Fibroblast of lung (primary cell): Measurements from ENCODE around the gene COL9A3. TPM values are rescaled to one million over a fixed set of nuclear protein-coding genes. Genes with fewer than 3 reads are reported as not detected.

ENCODE experiments used
- DNase-seq, 2 donors: peaks; one replicate each; pipeline versions ENCODE4 v3.0.0 to v3.0.0-alpha.2; 2010; ENCODE audit warnings: low read depth in 2 of 2
- H2AFZ ChIP-seq: 2 replicates; pipeline ENCODE4 v1.5.1; 2012; ENCODE audit warnings: low read length, control low read depth, inconsistent platforms
- H3K27ac ChIP-seq: 2 replicates; pipeline ENCODE4 v1.5.1; 2011; ENCODE audit warnings: low read length, control low read depth; ENCODE audit not compliant: insufficient read depth
- H3K27me3 ChIP-seq: 2 replicates; pipeline ENCODE4 v1.5.1; 2011; ENCODE audit warnings: mild to moderate bottlenecking, low read length; ENCODE audit not compliant: control insufficient read depth, insufficient read depth
- H3K36me3 ChIP-seq: 2 replicates; pipeline ENCODE4 v1.5.1; 2011; ENCODE audit warnings: low read length; ENCODE audit not compliant: control insufficient read depth, insufficient read depth
- H3K4me1 ChIP-seq: 2 replicates; pipeline ENCODE4 v1.5.1; 2011; ENCODE audit warnings: low read length; ENCODE audit not compliant: control insufficient read depth, insufficient read depth; ENCODE audit errors: extremely low read depth
- H3K4me2 ChIP-seq: 2 replicates; pipeline ENCODE4 v1.5.1; 2011; ENCODE audit warnings: low read length, control low read depth; ENCODE audit not compliant: insufficient read depth; ENCODE audit errors: extremely low read depth
- H3K4me3 ChIP-seq, 4 experiments: fragments of 200-600 bp in 1 of 4; sonication (generic) in 1 of 4; replicated peaks in 1 of 4; 2 replicates each; pipeline ENCODE4 v1.5.1; 2011 to 2016; ENCODE audit warnings: low read length in 4 of 4, low read depth in 3 of 4, mild to moderate bottlenecking in 3 of 4, control low read depth in 2 of 4, inconsistent platforms in 1 of 4, mixed read lengths in 1 of 4; ENCODE audit not compliant: insufficient read depth in 1 of 4; ENCODE audit errors: control extremely low read depth in 1 of 4
- H3K79me2 ChIP-seq: 2 replicates; pipeline ENCODE4 v1.5.1; 2012; ENCODE audit warnings: mild to moderate bottlenecking, low read length, inconsistent platforms; ENCODE audit not compliant: control insufficient read depth, insufficient read depth
- H3K9ac ChIP-seq: 2 replicates; pipeline ENCODE4 v1.5.1; 2011; ENCODE audit warnings: mild to moderate bottlenecking, low read length, control low read depth; ENCODE audit not compliant: insufficient read depth
- H3K9me3 ChIP-seq: 2 replicates; pipeline ENCODE4 v1.5.1; 2012; ENCODE audit warnings: low read depth, low read length; ENCODE audit not compliant: control insufficient read depth, insufficient read depth
- H4K20me1 ChIP-seq: 2 replicates; pipeline ENCODE4 v1.5.1; 2011; ENCODE audit warnings: low read length; ENCODE audit not compliant: control insufficient read depth, insufficient read depth; ENCODE audit errors: extremely low read depth
- CTCF ChIP-seq, 2 donors: IDR thresholded peaks in 1 of 2; conservative IDR thresholded peaks in 1 of 2; 1 replicate in 1 of 2; 2 replicates in 1 of 2; pipeline ENCODE4 v1.5.1; 2011 to 2012; ENCODE audit warnings: low read length in 2 of 2, control low read depth in 1 of 2, inconsistent platforms in 1 of 2, low read depth in 1 of 2, mild to moderate bottlenecking in 1 of 2
- EZH2 ChIP-seq: IDR thresholded peaks from 2 replicates; pipeline ENCODE4 v1.5.1; 2012; ENCODE audit warnings: low read length, control low read depth, mild to moderate bottlenecking; ENCODE audit errors: missing control alignments
- polyA plus RNA-seq, 2 donors: library from polyadenylated mRNA; depleted of rRNA in 1 of 2; stranded (reverse) in 1 of 2; unstranded in 1 of 2; fragments of >200 nt; gene quantifications; 2 replicates each; pipeline ENCODE4 v1.2.1, GENCODE V29; 2011 to 2012; ENCODE audit warnings: missing spikeins in 1 of 2
- total RNA-seq: library from RNA; depleted of rRNA; stranded (reverse); fragments of >200 nt; gene quantifications from 2 replicates; pipeline ENCODE4 v1.2.1, GENCODE V29; 2014

The COL9A3 gene
- total and polyA plus RNA-seq, 2 donors (not counting 1 experiment from before 2014, with no cell fraction given): 0.17 TPM

DNA sequence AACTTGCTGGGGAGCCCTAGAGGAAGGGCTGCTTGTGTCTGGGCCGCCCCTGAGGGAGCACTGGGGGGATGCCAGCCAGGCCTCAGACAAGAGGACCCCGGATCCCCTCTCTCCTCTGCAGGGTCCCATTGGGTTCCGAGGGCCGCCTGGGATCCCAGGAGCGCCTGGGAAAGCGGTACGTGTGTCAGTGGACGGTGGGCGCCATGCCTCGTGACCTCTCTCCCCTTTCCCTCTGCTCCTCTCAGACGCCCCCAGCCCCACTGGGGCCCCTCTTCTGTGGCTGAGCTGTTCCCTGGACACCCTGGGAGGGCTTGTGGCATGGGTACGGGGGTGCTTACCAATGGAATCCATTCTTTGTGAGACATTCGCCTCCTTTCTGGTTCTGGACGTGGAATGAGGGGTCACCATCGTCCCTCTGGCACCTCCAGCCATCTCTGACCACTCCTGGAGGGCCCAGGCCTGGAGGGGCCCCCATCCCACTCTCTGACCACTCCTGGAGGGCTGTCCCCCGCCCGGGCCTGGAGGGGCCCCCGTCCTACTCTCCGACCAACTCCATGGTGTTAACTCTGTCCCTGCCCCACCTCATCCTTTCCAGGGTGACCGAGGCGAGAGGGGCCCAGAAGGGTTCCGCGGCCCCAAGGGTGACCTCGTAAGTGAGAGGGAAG, 9.9 kb downstream of the COL9A3 start:
- Histone ChIP-seq H3K27ac (no peak overlapping the region), H3K36me3 (no peaks in the 10 kb centered on the region), H3K9me3 (no peaks in the 10 kb centered on the region), H3K79me2 (no peaks in the 10 kb centered on the region), H3K4me1 (no peaks in the 10 kb centered on the region), H3K4me2 (no peak overlapping the region), H3K9ac (no peak overlapping the region), H2AFZ (no peak overlapping the region), H3K4me3 (no peak overlapping the region), H4K20me1 (no peaks in the 10 kb centered on the region), H3K27me3 (no peaks in the 10 kb centered on the region)
- DNase-seq: no peak
- TF ChIP-seq CTCF (conservative IDR thresholded peaks at IDR 0.05 in 1 of 2, IDR thresholded peaks at IDR 0.05 in 1 of 2; ENCODE audit: low read depth in 1 of 2, low read length in 2 of 2) (no peak), EZH2 (no peak)

DNA sequence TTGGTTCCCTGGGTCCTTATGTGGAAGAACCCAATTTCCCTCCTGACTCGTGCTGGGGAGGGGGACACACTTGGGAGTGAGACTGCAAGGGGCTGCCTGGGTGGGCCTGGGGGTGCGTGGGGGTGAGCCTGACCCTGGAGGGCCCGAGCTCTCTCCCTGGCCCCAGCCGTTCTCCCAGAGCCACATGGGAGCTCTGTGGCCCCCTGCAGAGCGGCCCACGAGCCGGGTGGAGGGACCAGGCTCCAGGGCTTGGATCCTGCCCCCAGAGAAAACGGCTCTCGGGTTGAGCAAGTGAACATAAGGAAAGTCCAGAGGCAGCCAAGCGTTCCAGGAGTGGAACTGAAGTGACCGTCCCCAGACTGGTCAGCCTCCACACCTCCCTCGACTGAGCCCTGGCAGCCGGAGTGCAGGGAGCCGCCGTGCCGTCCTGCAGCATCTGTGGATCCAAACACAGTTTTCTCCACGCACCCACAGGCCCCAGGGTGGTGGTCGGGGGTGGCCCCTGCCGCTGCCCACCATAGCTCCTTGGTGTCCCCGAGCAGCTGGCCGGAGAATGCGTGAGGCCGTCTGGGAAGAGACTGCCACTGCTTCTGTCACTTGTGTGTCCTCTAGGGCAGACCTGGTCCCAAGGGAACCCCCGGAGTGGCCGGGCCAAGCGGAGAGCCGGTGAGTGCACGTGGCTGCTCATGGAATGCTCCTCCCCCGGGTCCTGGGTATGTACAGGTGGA, 10.6 kb downstream of the COL9A3 start:
- Histone ChIP-seq H3K4me1 (no peaks in the 10 kb centered on the region), H3K4me3 (no peak overlapping the region), H3K79me2 (no peaks in the 10 kb centered on the region), H3K36me3 (no peaks in the 10 kb centered on the region), H2AFZ (no peak overlapping the region), H3K9ac (no peak overlapping the region), H3K9me3 (no peaks in the 10 kb centered on the region), H4K20me1 (no peaks in the 10 kb centered on the region), H3K27ac (no peak overlapping the region), H3K27me3 (no peaks in the 10 kb centered on the region), H3K4me2 (no peak overlapping the region)
- no peak for DNase-seq
- TF ChIP-seq EZH2 (no peak), CTCF (conservative IDR thresholded peaks at IDR 0.05 in 1 of 2, IDR thresholded peaks at IDR 0.05 in 1 of 2; ENCODE audit: low read depth in 1 of 2, low read length in 2 of 2) (no peak)

DNA sequence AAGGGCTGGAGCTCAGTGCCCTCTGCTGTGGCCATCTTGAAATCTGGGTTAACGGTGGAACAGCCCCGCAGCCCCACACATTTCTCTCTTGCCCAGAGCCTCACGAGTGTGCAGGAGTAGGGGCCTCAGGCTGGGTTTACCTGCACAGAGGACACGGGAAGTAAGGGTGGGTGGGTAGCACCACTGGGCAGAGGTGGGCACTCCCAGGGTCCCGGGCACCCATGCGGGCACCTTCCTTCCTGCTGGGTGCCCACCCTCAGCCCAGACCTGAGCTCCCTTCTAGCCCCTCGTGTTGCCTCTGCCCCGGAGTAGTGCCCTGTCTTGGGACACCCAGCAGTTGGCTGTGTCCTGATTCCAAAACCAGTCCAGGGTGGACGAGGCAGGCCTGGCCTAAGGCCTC, 11.2 kb downstream of the COL9A3 start:
- Histone ChIP-seq H3K9me3 (no peaks in the 10 kb centered on the region), H3K36me3 (no peaks in the 10 kb centered on the region), H4K20me1 (no peaks in the 10 kb centered on the region), H2AFZ (no peak overlapping the region), H3K79me2 (no peaks in the 10 kb centered on the region), H3K4me1 (no peaks in the 10 kb centered on the region), H3K4me3 (no peak overlapping the region), H3K27me3 (no peaks in the 10 kb centered on the region), H3K9ac (no peak overlapping the region), H3K4me2 (no peak overlapping the region), H3K27ac (no peak overlapping the region)
- no peak for DNase-seq
- TF ChIP-seq EZH2 (no peak), CTCF (conservative IDR thresholded peaks at IDR 0.05 in 1 of 2, IDR thresholded peaks at IDR 0.05 in 1 of 2; ENCODE audit: low read depth in 1 of 2, low read length in 2 of 2) (no peak)
